ENCODE measurements around the gene F10. TPM values are rescaled to one million over a fixed set of nuclear protein-coding genes. Genes with fewer than 3 reads are reported as not detected.

Gene F10
- total RNA-seq, 2 donors from 2014 or later, result 25.5 to 31.5 TPM

DNA sequence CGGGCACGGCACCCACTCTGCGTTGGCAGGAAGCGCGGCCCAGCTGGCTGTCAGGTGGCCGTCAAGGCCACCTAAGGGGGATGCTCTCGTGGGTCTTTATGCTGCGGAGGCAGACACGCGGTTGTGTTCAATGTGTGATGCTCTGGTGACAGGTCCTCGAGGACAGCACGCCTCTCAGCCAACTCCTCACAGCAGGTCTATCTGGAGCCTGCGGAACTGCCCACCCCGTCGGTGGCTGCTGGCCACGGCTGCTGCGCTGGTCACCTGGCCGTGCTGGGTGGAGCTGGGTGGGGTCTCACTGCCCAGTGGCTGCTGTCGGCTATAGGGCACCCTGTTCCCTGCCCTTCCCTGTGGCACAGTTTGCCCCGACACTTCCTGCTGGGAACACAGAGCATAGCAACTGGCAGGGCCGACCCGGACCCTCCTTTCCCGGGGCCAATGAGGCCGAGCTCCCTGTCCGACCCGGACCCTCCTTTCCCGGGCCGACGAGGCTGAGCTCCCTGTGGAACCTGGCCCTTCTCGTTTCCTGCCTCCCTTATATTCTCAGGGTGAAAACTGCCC lies 31.3 kb upstream of the F10 start:
- TF ChIP-seq, protein P1, sequence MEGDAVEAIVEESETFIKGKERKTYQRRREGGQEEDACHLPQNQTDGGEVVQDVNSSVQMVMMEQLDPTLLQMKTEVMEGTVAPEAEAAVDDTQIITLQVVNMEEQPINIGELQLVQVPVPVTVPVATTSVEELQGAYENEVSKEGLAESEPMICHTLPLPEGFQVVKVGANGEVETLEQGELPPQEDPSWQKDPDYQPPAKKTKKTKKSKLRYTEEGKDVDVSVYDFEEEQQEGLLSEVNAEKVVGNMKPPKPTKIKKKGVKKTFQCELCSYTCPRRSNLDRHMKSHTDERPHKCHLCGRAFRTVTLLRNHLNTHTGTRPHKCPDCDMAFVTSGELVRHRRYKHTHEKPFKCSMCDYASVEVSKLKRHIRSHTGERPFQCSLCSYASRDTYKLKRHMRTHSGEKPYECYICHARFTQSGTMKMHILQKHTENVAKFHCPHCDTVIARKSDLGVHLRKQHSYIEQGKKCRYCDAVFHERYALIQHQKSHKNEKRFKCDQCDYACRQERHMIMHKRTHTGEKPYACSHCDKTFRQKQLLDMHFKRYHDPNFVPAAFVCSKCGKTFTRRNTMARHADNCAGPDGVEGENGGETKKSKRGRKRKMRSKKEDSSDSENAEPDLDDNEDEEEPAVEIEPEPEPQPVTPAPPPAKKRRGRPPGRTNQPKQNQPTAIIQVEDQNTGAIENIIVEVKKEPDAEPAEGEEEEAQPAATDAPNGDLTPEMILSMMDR (IDR thresholded peaks at IDR 0.05), result no peak
- Histone ChIP-seq H3K4me1 (ENCODE audit: control insufficient read depth in 1 of 2, low read depth in 2 of 2) (no peaks in the 10 kb centered on the region), H3K27ac (no peak overlapping the region), H3K36me3 (peaks cover 12% of the 10 kb centered on the region), H3K27me3 (replicated peaks; ENCODE audit: insufficient read depth) (no peaks in the 10 kb centered on the region), H3K4me3 (no peak overlapping the region), H3K9me3 (no peaks in the 10 kb centered on the region)
- no peak for ATAC-seq (ENCODE audit: insufficient number of reproducible peaks, low FRiP score, low read depth)
- DNase-seq (ENCODE audit: low spot score), result no peak

DNA sequence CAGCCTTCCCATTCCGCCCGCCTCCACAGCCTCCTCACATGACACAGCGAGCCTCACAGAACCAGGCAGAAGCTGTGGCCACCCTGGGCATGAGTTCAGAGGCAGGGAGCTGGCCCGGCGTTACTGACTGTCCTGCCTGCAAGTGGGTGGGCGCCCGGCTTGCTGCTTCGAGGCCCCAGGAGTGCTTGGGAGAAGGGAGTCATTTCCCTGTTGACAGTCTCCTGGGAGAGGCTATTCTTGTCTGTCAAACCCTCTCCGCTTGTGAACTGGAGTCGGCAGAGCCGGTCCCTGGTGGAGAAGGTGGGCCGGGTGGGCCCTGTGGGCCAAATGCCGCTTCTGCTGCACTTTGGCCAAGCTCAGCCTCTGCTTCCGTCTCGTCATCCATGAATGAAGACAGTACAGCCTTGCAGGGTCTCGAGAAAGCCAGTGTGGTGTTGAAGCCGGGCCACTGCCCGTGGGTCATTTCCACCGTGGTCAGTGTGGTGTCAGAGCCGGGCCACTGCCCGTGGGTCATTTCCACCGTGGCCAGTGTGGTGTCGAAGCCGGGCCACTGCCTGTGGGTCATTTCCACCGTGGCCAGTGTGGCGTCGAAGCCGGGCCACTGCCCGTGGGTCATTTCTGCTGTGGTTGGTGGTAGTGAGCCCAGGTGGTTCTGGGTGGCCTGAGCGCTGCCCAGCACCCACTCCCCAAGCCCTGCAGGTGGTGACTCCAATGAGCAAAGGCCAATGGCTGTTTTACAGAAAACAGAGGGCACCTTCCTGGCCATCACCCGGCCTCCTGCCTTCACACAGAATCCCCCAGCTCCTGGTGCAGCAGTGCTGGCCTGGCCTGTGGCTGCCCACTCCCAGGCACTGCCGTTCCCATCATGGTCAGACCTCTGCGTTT lies 30.5 kb upstream of the F10 start:
- Histone ChIP-seq H3K4me1 (ENCODE audit: control insufficient read depth in 1 of 2, low read depth in 2 of 2) (no peaks in the 10 kb centered on the region), H3K27me3 (replicated peaks; ENCODE audit: insufficient read depth) (no peaks in the 10 kb centered on the region), H3K27ac (no peak overlapping the region), H3K9me3 (no peaks in the 10 kb centered on the region), H3K4me3 (no peak overlapping the region), H3K36me3 (peaks cover 12% of the 10 kb centered on the region)
- TF ChIP-seq, protein P1 (IDR thresholded peaks at IDR 0.05), result no peak
- DNase-seq (ENCODE audit: low spot score), result no peak
- ATAC-seq (ENCODE audit: insufficient number of reproducible peaks, low FRiP score, low read depth), result no peak

DNA sequence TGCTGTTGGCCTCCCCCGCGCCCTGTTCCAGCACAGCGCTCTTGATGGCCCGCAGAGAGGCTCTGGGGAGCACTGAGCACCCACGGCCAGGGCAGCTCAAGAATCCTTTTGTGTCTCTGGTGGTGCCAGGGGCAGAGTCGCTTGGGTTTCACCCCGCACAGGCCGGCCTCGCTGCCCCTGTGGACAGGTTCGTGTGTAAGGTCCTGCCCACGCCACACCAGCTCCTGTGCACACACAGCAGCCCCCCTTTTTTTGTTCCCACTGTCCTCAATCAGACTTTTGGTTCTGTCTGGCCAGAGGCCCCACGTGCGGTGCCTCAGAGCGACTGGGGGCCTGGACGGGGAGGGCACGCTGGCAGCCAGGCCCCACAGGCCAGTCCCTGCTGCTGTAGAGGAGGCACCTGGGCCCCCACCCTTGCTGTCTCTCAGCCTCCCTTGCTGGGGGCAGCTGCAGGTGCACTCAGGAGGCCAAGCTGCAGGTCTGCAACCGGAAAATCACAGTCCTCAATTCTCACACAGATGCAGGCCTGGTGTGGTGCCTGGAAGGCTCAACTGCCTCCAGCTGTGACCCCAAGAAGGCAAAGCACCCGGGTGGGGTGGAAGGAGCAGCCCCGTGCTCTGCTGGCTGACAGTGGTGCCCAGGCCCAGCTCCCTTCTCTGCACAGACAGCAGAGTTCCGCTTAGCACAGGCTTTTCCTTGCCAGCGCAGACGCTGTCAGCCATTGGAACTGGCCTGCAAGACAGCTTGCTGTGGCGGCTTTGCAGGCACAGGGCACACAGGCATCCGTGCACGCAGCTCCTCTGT lies 29.6 kb upstream of the F10 start:
- ATAC-seq (ENCODE audit: insufficient number of reproducible peaks, low FRiP score, low read depth) (no peak), DNase-seq (ENCODE audit: low spot score) (no peak)
- Histone ChIP-seq H3K27me3 (replicated peaks; ENCODE audit: insufficient read depth) (no peaks in the 10 kb centered on the region), H3K36me3 (peaks cover 6% of the 10 kb centered on the region), H3K4me3 (no peak overlapping the region), H3K4me1 (ENCODE audit: control insufficient read depth in 1 of 2, low read depth in 2 of 2) (no peaks in the 10 kb centered on the region), H3K27ac (no peak overlapping the region), H3K9me3 (no peaks in the 10 kb centered on the region)
- TF ChIP-seq, protein P1 (IDR thresholded peaks at IDR 0.05), result no peak

DNA sequence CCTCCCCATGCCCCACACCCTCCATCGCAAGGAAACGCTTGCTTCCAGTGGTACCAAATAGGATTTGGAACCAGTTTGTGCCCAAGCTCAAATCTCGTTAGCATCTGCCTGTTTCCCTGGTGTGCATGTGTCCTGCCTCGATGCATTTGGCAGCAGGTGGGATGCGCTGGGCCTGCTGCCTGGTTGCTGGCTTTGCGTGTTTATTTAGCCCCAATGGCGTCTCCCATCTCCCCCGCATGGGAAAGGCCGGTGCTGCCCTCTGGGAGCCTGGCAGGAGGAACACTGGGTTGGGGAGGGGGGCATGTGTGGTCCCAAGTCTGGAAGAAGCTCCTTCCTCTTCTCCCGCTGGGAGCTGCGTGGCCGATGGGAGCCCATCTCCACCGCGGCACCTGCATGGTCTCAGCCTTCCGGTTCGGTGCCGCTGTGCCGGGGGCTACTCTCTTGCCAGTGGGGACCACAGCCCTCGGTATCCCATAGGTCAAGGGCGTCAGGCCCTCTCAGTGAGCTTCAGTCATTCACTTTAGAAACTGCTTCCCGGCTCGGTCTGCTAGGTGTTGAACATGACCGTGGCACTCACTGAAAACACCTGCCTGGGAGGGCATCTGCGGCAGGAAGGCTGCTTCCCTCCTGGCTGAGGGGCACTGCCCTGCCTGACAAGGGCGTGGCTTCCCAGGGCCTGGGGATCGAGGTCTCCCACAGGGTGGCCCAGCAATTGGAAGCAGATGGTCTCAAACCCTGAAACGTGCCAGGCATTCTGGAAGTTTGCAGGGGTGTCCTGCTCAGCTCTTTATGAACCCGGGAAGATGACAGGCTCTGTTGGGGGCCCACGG lies 28.8 kb upstream of the F10 start:
- no peaks in the 10 kb centered on the region for H3K9me3 ChIP-seq
- TF ChIP-seq, protein P1 (IDR thresholded peaks at IDR 0.05), result no peak
- no peaks in the 10 kb centered on the region for H3K27me3 ChIP-seq (replicated peaks; ENCODE audit: insufficient read depth)
- peaks cover 5% of the 10 kb centered on the region for H3K36me3 ChIP-seq
- no peak overlapping the region for H3K4me3 ChIP-seq
- DNase-seq (ENCODE audit: low spot score), result no peak
- H3K27ac ChIP-seq, result no peak overlapping the region
- ATAC-seq (ENCODE audit: insufficient number of reproducible peaks, low FRiP score, low read depth), result no peak
- H3K4me1 ChIP-seq (ENCODE audit: control insufficient read depth in 1 of 2, low read depth in 2 of 2), result no peaks in the 10 kb centered on the region

Measured in thoracic aorta (tissue), 2 donors.